Right renal cortex interstitium (tissue), 3 donors: ENCODE measurements around the gene DLGAP1. TPM values are rescaled to one million over a fixed set of nuclear protein-coding genes. Genes with fewer than 3 reads are reported as not detected.

Source experiments
- DNase-seq, 3 donors: peaks; one replicate each; pipeline ENCODE4 v3.0.0-alpha.2; 2013; ENCODE audit warnings: low read depth in 3 of 3, low spot score in 2 of 3
- polyA plus RNA-seq, 3 donors: library from polyadenylated mRNA; unstranded; fragments of 120-200 nt; gene quantifications; one replicate each; pipeline ENCODE4 v1.2.1, GENCODE V29; 2013; ENCODE audit not compliant: insufficient read length in 3 of 3

The DLGAP1 gene
- polyA plus RNA-seq, 3 donors = 4.3 to 5.8 (median 4.8) TPM

- no peak for DNase-seq
Measured at GRCh38 chr18:3912705-3913104, 542.4 kb downstream of the DLGAP1 start.

GRCh38 chr18:3911413-3911812, 543.7 kb downstream of the DLGAP1 start:
- DNase-seq = no peak

GRCh38 chr18:3910512-3910911, 544.6 kb downstream of the DLGAP1 start:
- no peak for DNase-seq

DNA sequence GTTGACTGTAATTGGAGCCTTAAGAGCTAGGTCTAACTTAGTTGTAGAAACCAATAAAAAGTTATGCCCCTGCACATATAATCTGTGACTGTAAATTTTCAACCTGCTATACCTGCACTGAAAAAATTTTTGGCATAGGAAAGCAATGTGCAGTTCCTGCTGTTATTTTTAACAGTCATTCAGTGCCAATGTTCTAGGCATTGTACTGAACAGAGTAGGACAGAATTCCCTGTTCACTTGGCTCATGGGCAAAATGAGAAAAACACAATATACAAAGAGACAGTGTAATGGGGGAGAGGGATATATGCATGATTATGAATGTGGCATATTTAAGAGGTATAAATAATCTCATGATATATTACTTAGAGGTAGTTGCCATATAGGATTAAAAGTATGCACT, 547.2 kb downstream of the DLGAP1 start:
- no peak for DNase-seq

GRCh38 chr18:3906116-3906750, 548.9 kb downstream of the DLGAP1 start:
- no peak for DNase-seq

DNA sequence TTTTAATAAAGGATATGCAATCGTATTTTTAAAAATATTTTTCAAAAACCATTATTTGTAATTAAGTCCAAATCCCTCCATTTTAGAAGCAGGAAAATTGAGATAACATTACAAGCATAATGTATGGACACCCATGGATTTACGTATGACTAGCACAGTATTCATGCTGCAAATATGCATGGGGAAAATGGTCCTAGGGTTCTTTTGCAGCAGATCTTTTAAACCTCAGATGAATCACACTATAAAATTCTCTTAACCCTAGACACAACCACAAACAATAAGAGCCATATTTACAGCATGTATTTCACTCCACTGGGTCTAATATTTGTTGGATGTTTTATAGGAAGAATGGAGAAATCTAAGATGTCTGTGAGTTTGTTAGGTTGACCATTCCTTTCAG, 551.8 kb downstream of the DLGAP1 start:
- no peak for DNase-seq

DNA sequence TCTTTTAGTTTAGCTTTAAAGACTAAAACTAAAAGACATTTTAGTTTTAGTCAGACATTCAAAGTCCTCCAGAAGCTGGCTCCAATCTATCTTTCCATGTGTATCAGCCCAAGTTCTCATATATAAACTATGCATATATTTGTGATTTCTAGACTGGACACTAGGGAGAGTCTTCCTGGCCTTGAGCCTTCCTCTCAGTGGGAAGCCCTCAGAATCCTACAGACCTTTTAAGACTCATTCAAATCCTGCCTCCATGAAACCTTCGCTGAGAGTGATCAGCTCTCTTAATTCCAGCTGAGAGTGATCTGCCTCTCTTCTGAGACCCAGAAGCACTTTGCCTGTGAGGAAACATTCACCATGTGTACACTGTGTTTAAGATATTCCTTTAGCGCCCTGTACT, 552.4 kb downstream of the DLGAP1 start:
- no peak for DNase-seq

GRCh38 chr18:3901811-3902210, 553.3 kb downstream of the DLGAP1 start:
- DNase-seq = no peak

- no peak for DNase-seq
Measured at GRCh38 chr18:3901042-3901441, 554.1 kb downstream of the DLGAP1 start.

DNA sequence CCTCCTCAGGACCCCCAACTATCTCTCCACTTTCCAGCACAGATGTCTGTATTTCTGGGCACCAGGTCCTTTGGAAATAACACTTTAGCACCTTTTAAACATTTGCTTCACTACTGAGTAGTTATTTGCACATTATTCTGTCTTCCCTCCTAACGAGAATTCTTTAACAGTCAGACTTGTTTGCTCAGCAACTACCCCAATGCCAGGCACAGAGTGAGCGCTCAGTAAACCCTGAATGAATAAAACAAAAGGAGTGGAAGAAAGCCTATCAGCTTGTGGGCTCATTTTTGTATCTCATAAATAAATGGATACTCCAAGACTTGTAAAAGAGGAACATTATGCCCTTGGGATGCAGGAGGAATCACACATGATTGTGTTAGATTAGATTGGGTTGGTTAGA, 554.8 kb downstream of the DLGAP1 start:
- DNase-seq = no peak

GRCh38 chr18:3898861-3899613, 556.1 kb downstream of the DLGAP1 start:
- DNase-seq = no peak

DNA sequence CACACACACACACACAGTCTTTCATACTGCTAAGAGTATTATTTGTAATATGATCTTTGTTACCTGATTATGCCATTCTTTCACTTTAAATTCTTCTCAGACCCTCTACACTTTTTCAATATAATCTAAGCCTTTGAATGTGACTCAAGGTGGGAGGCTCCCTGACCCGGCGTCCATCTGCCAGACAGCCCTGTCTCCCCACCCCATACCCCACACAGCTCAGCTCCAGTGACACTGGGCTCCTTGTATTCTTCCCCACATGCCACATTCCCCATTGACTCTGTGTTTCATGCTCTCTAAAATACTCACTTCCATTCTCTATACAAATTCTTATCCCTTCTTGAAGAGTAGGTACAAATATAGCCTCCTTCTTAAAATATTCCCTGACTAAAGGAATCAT, 563.0 kb downstream of the DLGAP1 start:
- DNase-seq = no peak

- no peak for DNase-seq
Measured at GRCh38 chr18:3891245-3891644, 563.9 kb downstream of the DLGAP1 start.

GRCh38 chr18:3889803-3890202, 565.3 kb downstream of the DLGAP1 start:
- no peak for DNase-seq

- no peak for DNase-seq
Measured at GRCh38 chr18:3889121-3889520, 566.0 kb downstream of the DLGAP1 start.

DNA sequence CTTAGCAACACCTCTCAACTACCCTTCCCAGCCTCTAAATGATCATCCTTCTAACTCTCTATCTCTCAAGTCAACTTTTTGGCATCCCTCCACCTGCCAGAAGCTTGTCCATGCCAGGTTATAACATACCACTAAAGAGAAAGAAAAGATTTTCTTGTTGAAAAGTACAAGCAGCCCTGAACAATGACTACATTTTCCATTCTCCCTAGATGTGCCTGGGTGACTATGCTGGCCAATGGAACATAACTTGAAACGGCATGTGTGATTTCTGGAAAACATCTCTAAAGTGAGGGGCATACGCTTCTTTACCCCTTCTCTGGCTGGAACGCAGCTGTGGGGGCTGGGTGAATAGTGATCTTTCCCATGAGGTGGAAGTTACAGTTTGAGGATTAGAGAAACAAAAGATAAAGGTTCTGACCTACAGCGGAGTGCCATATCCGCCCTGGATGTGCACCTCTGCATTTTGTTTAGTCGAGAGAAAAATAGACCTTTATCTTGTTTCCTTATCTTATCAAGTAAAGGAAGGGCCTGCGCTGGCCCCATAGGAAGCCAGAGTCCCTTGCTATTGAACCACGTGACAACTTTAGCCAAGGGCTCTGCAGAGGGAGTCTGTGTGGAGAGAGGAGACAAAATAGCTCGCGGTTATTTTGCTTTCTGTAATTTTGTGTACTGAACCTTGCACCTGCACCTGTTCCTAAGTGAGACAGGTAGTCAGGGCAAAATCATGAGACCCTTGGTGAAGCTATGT, 568.4 kb downstream of the DLGAP1 start:
- DNase-seq = no peak

DNA sequence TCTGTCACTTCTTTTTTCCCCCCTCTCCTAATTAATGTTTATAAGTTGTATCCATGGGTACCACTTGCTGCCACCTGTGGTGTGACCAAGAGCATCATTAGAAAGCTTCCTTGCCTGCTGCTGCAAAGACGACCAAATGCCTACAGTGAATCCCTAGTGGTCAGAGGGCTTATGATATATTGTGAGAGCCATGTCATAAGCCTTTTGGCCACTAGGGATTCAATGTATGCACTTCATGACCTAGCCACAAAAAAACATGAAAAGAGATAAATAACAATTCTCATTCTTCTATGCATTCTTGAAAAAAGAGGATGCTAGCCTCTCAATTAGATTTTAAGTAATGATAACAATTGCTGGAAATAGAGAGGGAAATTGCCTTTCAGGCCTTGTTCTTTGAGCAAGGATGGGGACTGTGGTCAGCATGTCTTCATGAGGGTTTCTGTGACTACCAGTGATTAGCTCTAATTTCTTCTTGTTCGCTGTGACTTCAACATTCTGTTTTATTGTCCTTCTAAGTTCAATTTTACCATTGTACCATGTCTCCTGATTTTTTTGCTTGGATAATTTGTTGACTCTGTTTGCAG, 569.8 kb downstream of the DLGAP1 start:
- DNase-seq = no peak

DNA sequence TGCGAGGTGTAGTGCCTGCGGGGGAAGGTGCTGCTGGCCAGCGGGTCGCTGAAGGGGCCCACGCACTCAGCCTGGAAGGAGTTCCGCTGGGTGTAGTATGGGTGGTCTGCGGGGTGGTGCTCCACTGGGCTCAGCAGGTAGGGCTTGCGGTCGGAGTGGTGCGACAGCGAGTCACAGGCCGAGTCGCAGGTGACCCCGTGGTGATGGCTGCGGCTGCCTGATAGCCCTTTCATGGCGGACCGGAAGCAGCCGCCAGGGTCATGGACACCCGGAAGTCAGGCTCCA, 575.3 kb downstream of the DLGAP1 start:
- DNase-seq = no peak

- DNase-seq = no peak
Measured at GRCh38 chr18:3879114-3879835, 575.8 kb downstream of the DLGAP1 start.

DNA sequence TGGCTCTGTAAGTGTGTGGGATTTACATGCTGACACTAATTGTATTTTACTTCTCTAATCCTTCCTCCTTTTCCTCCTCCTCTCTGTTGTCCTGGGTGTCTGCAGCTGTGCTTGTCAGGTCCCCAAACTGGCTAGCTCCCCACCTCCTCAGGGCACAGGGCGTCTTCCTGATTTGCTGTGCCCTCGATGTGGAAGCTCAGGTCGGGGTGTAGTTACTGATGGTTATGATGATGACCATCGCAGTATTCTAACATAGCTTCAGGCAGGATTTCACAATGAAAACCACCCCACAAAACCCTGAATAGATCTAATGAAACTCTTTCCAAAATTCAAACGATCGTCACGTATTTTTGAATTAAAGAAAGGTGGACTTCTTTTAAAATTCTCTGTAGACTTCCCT, 576.7 kb downstream of the DLGAP1 start:
- DNase-seq = no peak

GRCh38 chr18:3877678-3878077, 577.4 kb downstream of the DLGAP1 start:
- DNase-seq = no peak
